H7 (cell line): ENCODE data around the gene CXCL13. TPM values are rescaled to one million over a fixed set of nuclear protein-coding genes. Genes with fewer than 3 reads are reported as not detected.
"Not testable (repeated sequence)": the region's sequence is repeated elsewhere in the genome, so short reads cannot be mapped to it uniquely, and the experiment has no call there.

Experiments
- DNase-seq: peaks from one replicate; pipeline ENCODE4 v3.0.0; 2012
- H3K27me3 ChIP-seq: 2 replicates; pipeline ENCODE4 v1.6.0; 2011; ENCODE audit warnings: mild to moderate bottlenecking, low read length; ENCODE audit not compliant: control insufficient read depth, insufficient read depth
- H3K36me3 ChIP-seq: replicated peaks from 2 replicates; pipeline ENCODE4 v1.5.1; 2011; ENCODE audit warnings: low read length; ENCODE audit not compliant: control insufficient read depth, insufficient read depth
- H3K4me3 ChIP-seq: 2 replicates; pipeline ENCODE4 v1.5.1; 2011; ENCODE audit warnings: low read depth, mild to moderate bottlenecking, control low read depth, low read length, moderate library complexity; ENCODE audit not compliant: insufficient read depth
- total RNA-seq: library from RNA; depleted of rRNA; stranded (reverse); fragments of >200 nt; shearing (Covaris generic); gene quantifications from 2 replicates; pipeline ENCODE4 v1.2.3, GENCODE V29; 2014; rRNA removed

The CXCL13 gene
- total RNA-seq: not detected in 2 replicates

GRCh38 chr4:77605210-77605902 lies at the start of gene CXCL13:
Gene CXCL13, plus strand, starts transcription at chr4:77605820. Its CDS starts 46 bp downstream, at chr4:77605866.
- Histone ChIP-seq H3K4me3 (no peak within 1 kb of the TSS), H3K36me3 (no peaks in the 10 kb centered on the region), H3K27me3 (no peaks in the 10 kb centered on the region)
- no peak for DNase-seq

- Histone ChIP-seq H3K27me3 (no peaks in the 10 kb centered on the region), H3K36me3 (no peaks in the 10 kb centered on the region), H3K4me3 (no peak overlapping the region)
- no peak for DNase-seq
Measured at GRCh38 chr4:77560170-77560569, 45.5 kb upstream of the CXCL13 start.

GRCh38 chr4:77561720-77562119 lies 43.9 kb upstream of the CXCL13 start:
- H3K36me3 ChIP-seq, DNase-seq, H3K4me3 ChIP-seq, H3K27me3 ChIP-seq: not testable (repeated sequence)

- no peaks in the 10 kb centered on the region for H3K36me3 ChIP-seq
- H3K27me3 ChIP-seq: no peaks in the 10 kb centered on the region
- H3K4me3 ChIP-seq: no peak overlapping the region
- DNase-seq: no peak
Measured at GRCh38 chr4:77564231-77564630, 41.4 kb upstream of the CXCL13 start.

- no peak overlapping the region for H3K4me3 ChIP-seq
- no peak for DNase-seq
- no peaks in the 10 kb centered on the region for H3K36me3 ChIP-seq
Measured at GRCh38 chr4:77566148-77566547, 39.5 kb upstream of the CXCL13 start.

GRCh38 chr4:77567549-77567948 lies 38.1 kb upstream of the CXCL13 start:
- H3K27me3 ChIP-seq: no peaks in the 10 kb centered on the region
- no peaks in the 10 kb centered on the region for H3K36me3 ChIP-seq
- H3K4me3 ChIP-seq: no peak overlapping the region
- no peak for DNase-seq

More at GRCh38 chr4:77566148-77566547, 39.5 kb upstream of the CXCL13 start:
- no peaks in the 10 kb centered on the region for H3K27me3 ChIP-seq

GRCh38 chr4:77570508-77571214 lies 35.0 kb upstream of the CXCL13 start:
- not testable (repeated sequence) for H3K4me3 ChIP-seq, DNase-seq, H3K36me3 ChIP-seq

GRCh38 chr4:77576351-77576750 lies 29.3 kb upstream of the CXCL13 start:
- Histone ChIP-seq H3K36me3 (no peaks in the 10 kb centered on the region), H3K27me3 (no peaks in the 10 kb centered on the region)
- no peak for DNase-seq

More at GRCh38 chr4:77570508-77571214, 35.0 kb upstream of the CXCL13 start:
- not testable (repeated sequence) for H3K27me3 ChIP-seq

GRCh38 chr4:77578145-77578544 lies 27.5 kb upstream of the CXCL13 start:
- DNase-seq: peak; percentile 28
- Histone ChIP-seq H3K36me3 (no peaks in the 10 kb centered on the region), H3K4me3 (no peak overlapping the region), H3K27me3 (no peaks in the 10 kb centered on the region)

More at GRCh38 chr4:77576351-77576750, 29.3 kb upstream of the CXCL13 start:
- no peak overlapping the region for H3K4me3 ChIP-seq

GRCh38 chr4:77579406-77580076 lies 26.1 kb upstream of the CXCL13 start:
- Histone ChIP-seq H3K27me3 (no peaks in the 10 kb centered on the region), H3K4me3 (no peak overlapping the region), H3K36me3 (no peaks in the 10 kb centered on the region)
- no peak for DNase-seq

- H3K36me3 ChIP-seq: no peaks in the 10 kb centered on the region
- DNase-seq: no peak
- no peak overlapping the region for H3K4me3 ChIP-seq
- H3K27me3 ChIP-seq: no peaks in the 10 kb centered on the region
Measured at GRCh38 chr4:77581724-77582123, 23.9 kb upstream of the CXCL13 start.

- no peak for DNase-seq
- Histone ChIP-seq H3K36me3 (no peaks in the 10 kb centered on the region), H3K27me3 (no peaks in the 10 kb centered on the region), H3K4me3 (no peak overlapping the region)
Measured at GRCh38 chr4:77582156-77582555, 23.5 kb upstream of the CXCL13 start.

GRCh38 chr4:77582711-77583110 lies 22.9 kb upstream of the CXCL13 start:
- DNase-seq: no peak
- no peaks in the 10 kb centered on the region for H3K36me3 ChIP-seq
- H3K27me3 ChIP-seq: no peaks in the 10 kb centered on the region
- H3K4me3 ChIP-seq: no peak overlapping the region

GRCh38 chr4:77586951-77587383 lies 18.7 kb upstream of the CXCL13 start:
- Histone ChIP-seq H3K27me3 (no peaks in the 10 kb centered on the region), H3K36me3 (no peaks in the 10 kb centered on the region), H3K4me3 (no peak overlapping the region)
- DNase-seq: no peak

GRCh38 chr4:77590482-77590881 lies 15.1 kb upstream of the CXCL13 start:
- H3K36me3 ChIP-seq: no peaks in the 10 kb centered on the region
- no peaks in the 10 kb centered on the region for H3K27me3 ChIP-seq
- no peak overlapping the region for H3K4me3 ChIP-seq
- DNase-seq: no peak
